Erythroblast (primary cell): ENCODE measurements around the gene SESN1.
"Not testable (repeated sequence)": the region's sequence is repeated elsewhere in the genome, so short reads cannot be mapped to it uniquely, and the experiment has no call there.

Source experiments
- DNase-seq, 2 experiments: peaks; one replicate each; lab custom pipeline; 2025; lab: John Stamatoyannopoulos, UW
- GATA1 ChIP-seq: IDR thresholded peaks from 2 replicates; pipeline ENCODE4 v1.6.1; 2011; ENCODE audit warnings: low read depth, mild to moderate bottlenecking, control low read depth, low read length, moderate library complexity
- POLR2A ChIP-seq: IDR thresholded peaks from 2 replicates; pipeline ENCODE4 v1.6.1; 2011; ENCODE audit warnings: mild to moderate bottlenecking, low read length

SESN1 gene

GRCh38 chr6:109001291-109001894, 93.3 kb downstream of the SESN1 start:
- no peak for TF ChIP-seq POLR2A
- no peak for TF ChIP-seq GATA1
- peak in 1 of 2 experiments; percentile 3 for DNase-seq

GRCh38 chr6:109000289-109000688, 94.4 kb downstream of the SESN1 start:
- TF ChIP-seq GATA1 = no peak
- TF ChIP-seq POLR2A = no peak
- DNase-seq = no peak

DNA sequence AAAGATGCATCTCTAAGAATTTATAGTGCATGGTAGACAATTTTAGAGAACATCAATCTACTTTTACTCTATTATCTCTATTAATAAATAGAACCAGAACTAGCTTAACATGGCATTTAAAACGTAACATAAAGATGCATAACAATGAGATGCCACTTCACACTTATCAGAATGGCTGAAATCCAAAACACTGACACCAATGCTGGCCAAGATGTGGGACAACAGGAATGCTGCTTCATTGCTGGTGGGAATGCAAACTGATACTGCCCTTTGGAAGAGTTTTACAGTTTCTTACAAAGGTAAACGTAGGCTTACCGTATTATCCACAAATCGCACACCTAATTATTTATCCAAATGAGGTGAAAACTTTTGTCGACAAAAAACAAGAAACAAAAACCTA, 95.2 kb downstream of the SESN1 start:
- no peak for DNase-seq
- no peak for TF ChIP-seq POLR2A
- TF ChIP-seq GATA1 = no peak

- DNase-seq = no peak
- TF ChIP-seq POLR2A (no peak), GATA1 (no peak)
These were observed 96.2 kb downstream of the SESN1 start for GRCh38 chr6:108998485-108998884.

DNA sequence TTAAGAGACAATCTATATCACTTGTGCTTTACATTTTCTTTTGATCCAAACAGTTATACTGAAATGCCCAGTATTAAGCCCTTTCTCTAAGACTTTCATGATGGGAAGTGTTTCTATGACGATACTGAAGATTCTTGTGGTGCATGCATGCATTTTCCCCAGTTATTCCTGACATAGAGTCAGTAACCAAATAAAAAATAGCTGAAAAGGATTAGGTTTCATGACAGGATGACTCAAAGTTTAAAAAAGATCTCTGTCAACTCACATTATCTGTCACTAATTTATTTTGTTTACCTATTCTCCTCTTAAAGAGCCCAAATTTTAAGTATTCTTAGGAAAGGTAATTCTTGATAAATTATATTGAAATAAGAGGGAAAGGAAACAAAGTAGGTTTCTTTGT, 98.4 kb downstream of the SESN1 start:
- TF ChIP-seq POLR2A = no peak
- TF ChIP-seq GATA1 = no peak
- DNase-seq = no peak

DNA sequence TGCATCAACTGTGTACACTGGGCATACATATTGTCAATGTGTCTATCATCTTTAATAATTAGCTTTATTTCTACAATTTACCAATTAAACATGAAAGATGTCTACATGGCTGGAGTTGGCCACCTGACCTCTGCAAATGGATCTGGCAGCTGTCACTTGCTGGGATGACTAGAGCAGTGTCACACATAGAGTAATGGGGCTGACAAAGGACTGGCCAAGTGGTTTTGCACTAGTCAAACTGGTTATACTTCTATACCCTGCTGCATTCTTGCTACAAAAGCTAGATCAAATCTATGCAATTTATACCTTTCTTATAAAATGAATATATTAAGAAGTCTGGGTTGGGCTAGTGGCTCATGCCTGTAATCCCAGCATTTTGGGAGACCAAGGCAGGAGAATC, 99.3 kb downstream of the SESN1 start:
- DNase-seq = no peak
- TF ChIP-seq POLR2A = no peak
- TF ChIP-seq GATA1 = no peak

DNA sequence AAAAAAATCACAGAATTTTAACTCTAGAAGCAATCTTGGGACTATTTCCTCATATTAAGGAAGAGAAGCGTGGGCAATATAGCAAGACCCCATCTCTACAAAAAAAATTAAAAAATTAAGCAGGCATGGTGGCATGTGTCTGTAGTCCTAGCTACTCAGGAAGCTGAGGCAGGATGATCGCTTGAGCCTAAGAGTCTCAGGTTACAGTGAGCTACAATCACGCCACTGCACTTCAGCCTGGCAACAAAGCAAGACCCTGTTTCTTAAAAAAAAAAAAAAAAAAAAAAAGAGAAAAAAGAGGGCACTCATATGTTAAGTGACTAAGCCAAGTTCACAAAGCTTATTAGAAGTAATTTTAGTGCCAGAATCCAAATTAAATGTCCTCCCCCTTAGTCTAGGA, 100.8 kb downstream of the SESN1 start:
- TF ChIP-seq POLR2A (no peak), GATA1 (no peak)

DNA sequence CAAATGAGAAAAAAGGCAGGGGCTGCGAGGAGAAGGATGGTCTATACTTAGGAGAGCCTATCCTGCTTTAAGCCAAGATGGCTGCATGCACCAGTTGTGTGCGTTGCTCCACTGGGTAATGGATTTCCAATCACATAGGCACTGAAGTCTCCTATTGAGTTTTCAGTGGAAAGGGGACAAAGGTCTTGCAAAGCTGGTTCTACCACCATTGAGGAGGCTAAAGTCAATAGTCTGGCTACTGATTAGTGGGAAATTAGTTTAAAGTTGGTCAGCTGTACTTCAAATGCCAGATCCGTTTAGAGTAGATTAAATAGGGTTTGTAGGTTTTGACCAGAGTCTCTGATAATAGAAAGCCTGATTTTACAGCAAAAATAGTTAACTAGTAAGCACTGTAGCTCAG, 104.9 kb downstream of the SESN1 start:
- no peak for DNase-seq
- no peak for TF ChIP-seq GATA1
- no peak for TF ChIP-seq POLR2A

More for the DNA sequence above, 100.8 kb downstream of the SESN1 start:
- DNase-seq = no peak

- no peak for DNase-seq
- no peak for TF ChIP-seq GATA1
- no peak for TF ChIP-seq POLR2A
These were observed 105.9 kb downstream of the SESN1 start for GRCh38 chr6:108988765-108989164.

DNA sequence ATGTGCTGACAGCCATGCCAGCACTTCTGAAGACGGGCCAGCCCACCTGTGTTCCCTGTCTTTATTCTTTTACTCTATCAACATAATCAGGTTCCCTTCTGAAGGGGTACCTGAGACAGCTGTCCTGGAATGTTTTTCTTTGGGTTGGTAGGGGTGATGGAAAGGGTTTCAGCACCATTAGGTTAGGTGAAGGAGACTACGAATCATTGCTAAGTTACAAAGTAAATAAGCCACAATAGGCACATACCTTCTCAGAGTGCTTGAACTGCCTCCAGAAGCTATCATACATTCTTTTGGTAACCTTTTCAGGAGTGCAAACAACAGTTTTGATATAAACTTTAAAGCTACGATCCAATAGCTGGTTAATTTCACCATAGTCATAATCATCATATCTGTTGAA, 106.3 kb downstream of the SESN1 start:
- DNase-seq = no peak
- TF ChIP-seq POLR2A = no peak
- TF ChIP-seq GATA1 = no peak

DNA sequence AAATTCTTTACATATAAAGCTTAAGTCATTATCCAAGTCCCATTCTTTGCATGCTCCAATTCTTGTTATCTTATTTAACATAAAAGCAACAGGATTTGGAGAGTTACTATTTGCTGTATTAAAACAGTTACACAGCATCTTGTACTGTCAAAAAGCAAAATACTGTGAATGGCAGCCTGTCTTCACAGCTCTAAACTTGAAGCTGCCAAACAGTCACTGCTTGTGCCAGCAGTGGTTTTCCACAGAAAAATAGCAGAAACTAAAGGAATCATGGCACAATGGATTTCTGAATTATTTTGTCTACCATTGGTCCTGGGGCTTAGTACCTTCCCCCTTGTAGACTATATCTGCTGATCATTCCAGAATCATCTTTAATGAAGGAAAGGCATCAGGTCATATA, 107.5 kb downstream of the SESN1 start:
- no peak for DNase-seq
- TF ChIP-seq GATA1 = no peak
- TF ChIP-seq POLR2A = no peak

DNA sequence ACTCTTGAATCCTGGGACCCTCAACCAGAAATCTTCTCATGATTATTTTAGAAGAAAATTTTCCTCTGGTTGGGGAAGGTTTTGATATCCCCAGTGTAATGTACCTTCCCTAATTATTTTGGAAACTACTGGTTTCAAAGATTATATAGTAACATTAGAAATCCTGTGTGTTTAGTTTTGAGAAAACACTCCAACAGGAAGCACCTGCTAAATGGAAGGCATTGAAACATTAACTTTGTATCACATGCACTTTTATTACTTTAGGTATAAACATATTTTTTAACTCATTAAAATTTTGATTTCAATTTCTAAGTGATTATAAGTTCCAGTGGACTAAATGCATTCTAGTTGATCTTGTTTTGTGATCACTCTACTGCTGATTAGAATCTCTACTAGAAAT, 109.3 kb downstream of the SESN1 start:
- TF ChIP-seq POLR2A = no peak
- no peak for TF ChIP-seq GATA1

DNA sequence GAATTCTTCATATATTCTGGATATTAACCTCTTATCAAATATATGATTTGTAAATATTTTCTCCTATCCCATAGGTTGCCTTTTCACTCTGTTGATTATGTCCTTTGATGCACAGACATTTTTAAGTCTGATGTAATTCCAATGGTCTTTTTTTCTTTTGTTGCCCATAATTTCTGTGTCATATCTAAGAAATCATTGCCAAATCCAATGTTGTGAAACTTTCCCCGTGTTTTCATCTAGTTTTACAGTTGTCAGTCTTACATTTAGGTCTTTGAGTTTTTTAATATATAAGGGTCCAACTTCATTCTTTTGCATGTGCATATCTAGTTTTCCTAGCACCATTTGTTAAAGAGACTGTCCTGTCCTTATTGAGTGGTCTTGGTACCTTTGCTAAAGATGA, 111.5 kb downstream of the SESN1 start:
- no peak for DNase-seq
- no peak for TF ChIP-seq GATA1
- no peak for TF ChIP-seq POLR2A

More for the DNA sequence above, 109.3 kb downstream of the SESN1 start:
- no peak for DNase-seq

GRCh38 chr6:108982154-108983113, 112.2 kb downstream of the SESN1 start:
- no peak for TF ChIP-seq GATA1
- no peak for TF ChIP-seq POLR2A
- DNase-seq = no peak

DNA sequence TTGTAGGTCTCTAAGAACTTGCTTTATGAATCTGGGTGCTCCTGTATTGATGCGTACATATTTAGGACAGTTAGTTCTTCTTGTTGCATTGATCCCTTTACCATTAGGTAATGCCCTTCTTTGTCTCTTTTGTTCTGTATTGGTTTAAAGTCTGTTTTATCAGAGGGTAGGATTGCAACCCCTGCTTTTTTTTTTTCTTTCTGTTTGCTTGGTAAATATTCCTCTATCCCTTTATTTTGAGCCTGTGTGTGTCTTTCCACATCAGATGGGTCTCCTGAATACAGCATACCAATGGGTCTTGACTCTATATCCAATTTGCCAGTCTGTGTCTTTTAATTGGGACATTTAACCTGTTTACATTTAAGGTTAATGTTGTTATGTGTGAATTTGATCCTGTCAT, 116.0 kb downstream of the SESN1 start:
- DNase-seq = not testable (repeated sequence)
